Muscle layer of duodenum (tissue), 2 donors: ENCODE measurements around the gene GLIS1.

Source experiments
- H3K27ac ChIP-seq: one replicate; pipeline ENCODE4 v1.7.0; 2013; ENCODE audit warnings: mild to moderate bottlenecking, low read length
- H3K27me3 ChIP-seq: one replicate; pipeline ENCODE4 v1.7.0; 2013; ENCODE audit warnings: low read depth, mild to moderate bottlenecking, control low read depth, low read length
- H3K36me3 ChIP-seq, 2 donors: one replicate each; pipeline ENCODE4 v1.7.0; 2013; ENCODE audit warnings: low read length in 2 of 2, control low read depth in 1 of 2, mild to moderate bottlenecking in 1 of 2; ENCODE audit not compliant: insufficient read depth in 2 of 2, control insufficient read depth in 1 of 2
- H3K4me1 ChIP-seq, 2 donors: one replicate each; pipeline ENCODE4 v1.7.0; 2013; ENCODE audit warnings: low read length in 2 of 2, mild to moderate bottlenecking in 2 of 2, control low read depth in 1 of 2, moderate library complexity in 1 of 2; ENCODE audit not compliant: insufficient read depth in 2 of 2, control insufficient read depth in 1 of 2
- H3K4me3 ChIP-seq, 2 donors: one replicate each; pipeline ENCODE4 v1.7.0; 2013; ENCODE audit warnings: low read length in 2 of 2, low read depth in 1 of 2, mild to moderate bottlenecking in 1 of 2
- H3K9me3 ChIP-seq, 2 donors: one replicate each; pipeline ENCODE4 v1.7.0; 2013; ENCODE audit warnings: low read length in 2 of 2, control low read depth in 1 of 2, mild to moderate bottlenecking in 1 of 2; ENCODE audit not compliant: control insufficient read depth in 1 of 2
- donor health status: healthy.

Gene GLIS1

GRCh38 chr1:53717025-53717804, 21.7 kb downstream of the GLIS1 start:
- H3K9me3 ChIP-seq: no peaks in the 10 kb centered on the region
- H3K27me3 ChIP-seq: no peaks in the 10 kb centered on the region
- no peaks in the 10 kb centered on the region for H3K4me1 ChIP-seq
- H3K36me3 ChIP-seq: no peaks in the 10 kb centered on the region
- no peak overlapping the region for H3K4me3 ChIP-seq
- no peak overlapping the region for H3K27ac ChIP-seq

DNA sequence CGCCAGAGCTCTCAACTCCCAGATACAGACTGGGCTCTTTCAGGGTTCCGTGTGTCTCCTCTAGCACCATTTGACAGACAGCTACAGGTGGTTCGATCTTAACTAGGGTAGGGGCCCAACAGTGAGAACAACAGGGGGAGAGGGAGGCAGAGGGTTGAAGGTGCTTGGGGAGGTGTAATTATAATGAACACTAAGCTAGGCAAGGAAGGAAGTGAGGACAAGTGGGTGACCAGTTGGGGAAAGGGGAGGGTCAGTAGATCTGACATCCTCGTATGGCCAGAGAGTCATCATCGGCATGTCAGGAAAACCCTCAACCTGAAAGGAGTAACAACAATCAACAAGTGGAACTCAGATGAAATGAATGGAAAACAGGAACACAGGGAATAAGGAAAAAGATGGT, 22.8 kb downstream of the GLIS1 start:
- no peak overlapping the region for H3K4me3 ChIP-seq
- no peaks in the 10 kb centered on the region for H3K9me3 ChIP-seq
- no peaks in the 10 kb centered on the region for H3K4me1 ChIP-seq
- H3K27me3 ChIP-seq: no peaks in the 10 kb centered on the region
- H3K27ac ChIP-seq: no peak overlapping the region
- no peaks in the 10 kb centered on the region for H3K36me3 ChIP-seq

DNA sequence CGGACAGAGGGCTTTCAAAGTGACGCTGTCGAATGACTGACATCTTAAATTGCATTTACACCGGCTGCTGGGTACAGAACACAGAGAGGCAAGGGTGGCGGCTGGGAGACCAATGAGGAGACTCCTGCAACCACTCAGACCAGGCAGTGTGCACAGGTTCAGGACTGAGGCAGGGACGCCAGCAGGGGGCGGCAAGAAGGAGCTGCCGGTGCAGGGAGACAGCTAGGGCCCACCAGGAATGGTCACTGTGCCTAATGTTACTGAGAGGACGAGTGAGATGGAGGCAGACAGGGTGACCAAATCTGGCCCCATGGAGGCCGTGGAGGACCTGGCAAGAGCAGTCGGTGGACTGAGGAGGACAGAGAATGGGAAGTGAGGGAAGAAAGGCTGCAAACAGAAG, 23.5 kb downstream of the GLIS1 start:
- H3K4me3 ChIP-seq: no peak overlapping the region
- no peaks in the 10 kb centered on the region for H3K36me3 ChIP-seq
- no peak overlapping the region for H3K27ac ChIP-seq
- H3K4me1 ChIP-seq: no peaks in the 10 kb centered on the region
- H3K9me3 ChIP-seq: no peaks in the 10 kb centered on the region
- no peaks in the 10 kb centered on the region for H3K27me3 ChIP-seq

DNA sequence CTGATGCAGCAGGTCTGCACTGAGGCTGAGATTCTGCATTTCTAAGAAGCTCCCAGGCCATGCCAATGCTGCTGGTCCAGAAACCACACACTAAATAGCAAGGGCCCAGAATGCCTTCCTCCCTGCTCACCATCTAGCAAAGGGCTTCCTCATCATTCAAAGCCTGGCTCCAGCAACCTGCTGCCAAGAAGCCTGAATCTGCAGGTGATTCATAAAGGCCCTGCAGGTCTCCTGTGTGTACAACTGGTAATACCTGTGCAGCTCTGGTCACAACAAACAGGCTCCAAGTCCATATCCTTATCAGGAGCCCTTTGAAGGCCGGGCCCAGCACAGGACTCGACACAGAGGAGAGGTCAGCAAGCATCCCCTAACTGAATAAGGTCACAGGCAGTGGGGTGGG, 26.7 kb downstream of the GLIS1 start:
- Histone ChIP-seq H3K4me1 (no peaks in the 10 kb centered on the region), H3K27me3 (no peaks in the 10 kb centered on the region), H3K27ac (no peak overlapping the region), H3K4me3 (no peak overlapping the region), H3K9me3 (no peaks in the 10 kb centered on the region), H3K36me3 (no peaks in the 10 kb centered on the region)

GRCh38 chr1:53710584-53710983, 28.4 kb downstream of the GLIS1 start:
- no peaks in the 10 kb centered on the region for H3K9me3 ChIP-seq
- no peaks in the 10 kb centered on the region for H3K27me3 ChIP-seq
- H3K36me3 ChIP-seq: no peaks in the 10 kb centered on the region
- H3K27ac ChIP-seq: no peak overlapping the region
- no peak overlapping the region for H3K4me3 ChIP-seq
- no peaks in the 10 kb centered on the region for H3K4me1 ChIP-seq

GRCh38 chr1:53708687-53709086, 30.3 kb downstream of the GLIS1 start:
- Histone ChIP-seq H3K27ac (no peak overlapping the region), H3K9me3 (no peaks in the 10 kb centered on the region), H3K36me3 (no peaks in the 10 kb centered on the region), H3K4me1 (no peaks in the 10 kb centered on the region), H3K4me3 (no peak overlapping the region), H3K27me3 (no peaks in the 10 kb centered on the region)

GRCh38 chr1:53706356-53706755, 32.6 kb downstream of the GLIS1 start:
- no peaks in the 10 kb centered on the region for H3K9me3 ChIP-seq
- H3K27me3 ChIP-seq: no peaks in the 10 kb centered on the region
- no peak overlapping the region for H3K27ac ChIP-seq
- H3K36me3 ChIP-seq: no peaks in the 10 kb centered on the region
- no peak overlapping the region for H3K4me3 ChIP-seq
- no peaks in the 10 kb centered on the region for H3K4me1 ChIP-seq

DNA sequence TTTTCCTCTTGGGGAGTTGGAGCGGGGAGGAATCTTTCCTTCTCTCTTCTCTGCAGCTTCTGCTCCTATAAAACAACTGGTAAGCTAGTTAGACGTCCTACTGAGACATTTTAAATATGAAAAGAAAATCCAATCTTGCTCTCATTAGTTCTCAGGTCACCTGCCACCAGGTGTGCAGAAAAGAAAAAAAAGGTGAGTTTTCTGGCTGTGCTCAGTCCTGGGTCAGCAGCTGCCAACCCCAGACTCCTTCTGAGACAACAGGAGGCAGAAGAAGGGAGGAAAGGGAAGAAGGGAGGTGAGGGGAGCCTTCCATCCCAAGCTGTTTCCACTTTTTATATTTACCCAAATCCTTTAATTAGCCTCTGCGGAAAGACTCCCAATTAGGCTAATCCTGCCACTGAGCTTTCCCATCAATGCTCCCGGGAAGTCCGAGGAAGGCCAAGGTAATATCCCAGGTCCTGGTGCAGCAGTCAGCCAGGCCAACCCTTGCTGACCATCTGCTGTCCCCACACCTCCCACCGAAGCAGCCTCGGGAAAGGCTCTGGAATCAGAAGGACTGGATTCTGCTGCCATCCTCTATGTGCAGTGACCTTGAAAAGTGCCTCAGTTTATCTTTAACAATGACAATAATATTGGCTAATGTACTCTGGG, 33.4 kb downstream of the GLIS1 start:
- Histone ChIP-seq H3K9me3 (no peaks in the 10 kb centered on the region), H3K36me3 (no peaks in the 10 kb centered on the region), H3K4me1 (no peaks in the 10 kb centered on the region), H3K27me3 (no peaks in the 10 kb centered on the region), H3K4me3 (no peak overlapping the region), H3K27ac (no peak overlapping the region)

DNA sequence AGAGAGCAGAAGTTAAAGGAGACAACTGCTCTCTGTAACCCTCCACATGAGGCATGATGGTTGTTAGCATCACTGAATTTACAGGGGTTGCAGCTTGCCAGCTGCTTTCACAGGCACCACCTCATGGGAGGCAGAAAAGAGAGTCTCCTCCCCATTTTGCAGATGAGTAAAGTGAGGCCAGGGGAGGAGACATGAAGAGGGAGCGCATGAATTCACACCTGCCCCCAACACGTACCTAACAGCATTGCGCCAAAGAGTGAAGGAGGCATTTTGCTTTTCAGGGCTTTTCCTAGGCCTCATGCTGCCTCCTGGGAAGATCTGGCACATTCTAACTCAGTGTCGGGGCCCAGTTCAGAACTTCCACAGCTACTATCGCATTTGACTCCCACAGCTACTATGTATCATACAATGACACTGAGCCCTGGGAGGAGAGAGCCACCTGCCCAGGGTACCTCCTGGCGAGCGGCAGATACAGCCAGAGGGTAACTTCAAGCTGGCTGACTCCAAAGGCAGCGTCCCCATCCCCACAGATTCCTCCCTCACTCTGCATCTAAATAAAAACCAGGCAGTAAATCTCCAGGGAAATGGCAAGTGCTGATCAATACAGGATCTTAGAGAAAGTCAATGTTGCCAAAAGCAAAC, 34.0 kb downstream of the GLIS1 start:
- Histone ChIP-seq H3K4me1 (no peaks in the 10 kb centered on the region), H3K27ac (no peak overlapping the region), H3K36me3 (no peaks in the 10 kb centered on the region), H3K9me3 (no peaks in the 10 kb centered on the region), H3K4me3 (no peak overlapping the region), H3K27me3 (no peaks in the 10 kb centered on the region)

DNA sequence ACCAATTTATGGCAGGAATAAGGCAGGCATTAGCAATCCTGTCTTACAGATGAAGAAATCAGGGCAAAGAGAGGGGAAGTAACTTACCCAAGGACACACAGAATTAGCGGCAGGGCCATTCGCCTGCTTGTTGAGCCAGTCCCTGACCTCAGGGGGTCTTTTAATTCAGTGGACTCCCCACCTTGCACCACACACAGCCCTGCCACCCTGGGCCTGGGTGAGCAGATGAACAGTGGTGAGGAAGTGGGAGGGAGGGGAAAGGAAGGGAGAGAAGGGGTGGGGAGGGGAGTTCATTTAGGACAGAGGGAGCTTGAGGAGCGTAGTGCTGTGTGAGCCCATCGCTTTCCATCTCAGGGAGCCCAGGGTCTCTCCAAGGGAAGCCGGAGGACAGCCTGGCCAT, 34.7 kb downstream of the GLIS1 start:
- Histone ChIP-seq H3K36me3 (no peaks in the 10 kb centered on the region), H3K4me1 (no peaks in the 10 kb centered on the region), H3K4me3 (no peak overlapping the region), H3K27ac (no peak overlapping the region), H3K9me3 (no peaks in the 10 kb centered on the region), H3K27me3 (no peaks in the 10 kb centered on the region)

DNA sequence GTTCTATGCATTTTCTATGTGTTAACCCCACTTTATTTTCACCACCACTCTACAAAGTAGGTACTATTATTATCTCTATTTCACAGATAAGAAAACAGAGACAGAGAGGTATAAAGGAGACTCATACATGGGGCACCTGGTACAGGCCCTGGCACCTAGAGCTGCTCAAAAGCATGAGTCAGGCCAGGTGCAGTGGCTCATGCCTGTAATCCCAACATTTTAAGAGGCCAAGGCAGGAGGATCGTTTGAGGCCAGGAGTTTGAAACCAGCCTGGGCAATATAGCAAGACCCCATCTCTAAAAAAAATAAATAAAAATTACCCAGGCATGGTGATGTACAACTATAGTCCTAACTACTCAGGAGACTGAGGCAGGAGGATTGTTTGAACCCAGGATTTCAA, 35.8 kb downstream of the GLIS1 start:
- no peak overlapping the region for H3K4me3 ChIP-seq
- no peaks in the 10 kb centered on the region for H3K9me3 ChIP-seq
- H3K27ac ChIP-seq: no peak overlapping the region
- no peaks in the 10 kb centered on the region for H3K36me3 ChIP-seq
- no peaks in the 10 kb centered on the region for H3K27me3 ChIP-seq
- no peaks in the 10 kb centered on the region for H3K4me1 ChIP-seq
